ENCODE data around the gene OTX1. TPM values are rescaled to one million over a fixed set of nuclear protein-coding genes. Genes with fewer than 3 reads are reported as not detected.

OTX1 gene
- total and polyA plus RNA-seq, 2 of the 8 experiments (the other 6 are each of a cell fraction or from before 2014, with no cell fraction given), result 0.24 to 3.3 TPM

- Histone ChIP-seq H3K4me3 (ENCODE audit: extremely low read depth in 1 of 4, insufficient read depth in 2 of 4, low read depth in 3 of 4, low read length in 4 of 4) (no peak overlapping the region), H3K27me3 (replicated peaks in 1 of 4; ENCODE audit: control insufficient read depth in 3 of 4, extremely low read depth in 1 of 4, insufficient read depth in 3 of 4, low read length in 3 of 4) (no peaks in the 10 kb centered on the region), H3K9me3 (ENCODE audit: insufficient read depth in 2 of 2, low read depth in 1 of 2, low read length in 1 of 2) (no peaks in the 10 kb centered on the region), H3K79me2 (ENCODE audit: control insufficient read depth in 1 of 2, insufficient read depth in 2 of 2, low read length in 2 of 2) (no peaks in the 10 kb centered on the region), H3K4me1 (replicated peaks in 1 of 4; ENCODE audit: control insufficient read depth in 3 of 4, insufficient read depth in 4 of 4, low read length in 3 of 4) (no peaks in the 10 kb centered on the region), H4K8ac (ENCODE audit: extremely low read depth, insufficient read depth, low read length) (no peak overlapping the region), H2BK15ac (ENCODE audit: low read length) (no peak overlapping the region), H3K14ac (ENCODE audit: insufficient read length) (no peak overlapping the region), H3K27ac (ENCODE audit: low read depth, low read length) (no peak overlapping the region), H3K56ac (replicated peaks; ENCODE audit: insufficient read length, low read depth, low read length) (no peak overlapping the region), H3K79me1 (ENCODE audit: low read depth, low read length) (no peaks in the 10 kb centered on the region), H3K4ac (replicated peaks; ENCODE audit: insufficient read length, low read depth, low read length) (no peak overlapping the region), H2AK5ac (ENCODE audit: low read depth, low read length) (no peak overlapping the region), H2BK120ac (replicated peaks; ENCODE audit: low read depth, low read length) (no peak overlapping the region), H2BK12ac (ENCODE audit: low read depth, low read length) (no peak overlapping the region), H3K18ac (ENCODE audit: extremely low read depth, low read length) (no peak overlapping the region), H3K9ac (replicated peaks in 1 of 4; ENCODE audit: extremely low read depth in 1 of 4, low read depth in 3 of 4, low read length in 3 of 4) (no peak overlapping the region), H4K5ac (ENCODE audit: insufficient read length, low read depth, low read length) (no peak overlapping the region), H2BK5ac (ENCODE audit: low read depth, low read length) (no peak overlapping the region), H3K36me3 (ENCODE audit: control insufficient read depth in 2 of 4, insufficient read depth in 4 of 4, low read length in 3 of 4) (no peaks in the 10 kb centered on the region), H4K91ac (replicated peaks; ENCODE audit: insufficient read length, low read length) (no peak overlapping the region), H4K20me1 (replicated peaks in 1 of 2; ENCODE audit: control insufficient read depth in 1 of 2, insufficient read depth in 2 of 2, low read length in 2 of 2) (no peaks in the 10 kb centered on the region), H2BK20ac (ENCODE audit: low read length) (no peak overlapping the region), H3K23me2 (ENCODE audit: low read depth, low read length) (no peaks in the 10 kb centered on the region), H3K23ac (ENCODE audit: insufficient read length) (no peak overlapping the region), H2AFZ (ENCODE audit: low read length) (peak overlapping the region; percentile 68; the same call in 1 of the 2 replicates), H3K4me2 (ENCODE audit: insufficient read depth in 1 of 2, low read depth in 2 of 2, low read length in 2 of 2) (no peak overlapping the region)
- DNase-seq (ENCODE audit: low read depth in 1 of 2, low spot score in 2 of 2), result no peak
- peak; percentile 39 for FAIRE-seq
- POLR2A ChIA-PET (ENCODE audit: partially characterized antibody), result no interaction called here
- CTCF ChIA-PET (ENCODE audit: partially characterized antibody), result no interaction called here
- TF ChIP-seq ATF3 (IDR thresholded peaks at IDR 0.05; ENCODE audit: insufficient read depth, low read depth, low read length) (no peak), HDAC6 (IDR thresholded peaks at IDR 0.05; ENCODE audit: low read depth, low read length) (no peak), POLR2A (IDR thresholded peaks at IDR 0.05; ENCODE audit: control extremely low read depth in 1 of 2, low read depth in 2 of 2, low read length in 2 of 2) (no peak), SP1 (IDR thresholded peaks at IDR 0.05; ENCODE audit: low read depth, low read length) (no peak), RNF2 (IDR thresholded peaks at IDR 0.05; ENCODE audit: borderline replicate concordance, low read depth, low read length, missing control alignments, poor library complexity, severe bottlenecking) (no peak)
- 75% methylated on average over 1 of the region's 1 CpG; no CpG with 5 or more reads in 1 of the 2 experiments for WGBS, 2 experiments (ENCODE audit: extremely low coverage in 1 of 2, insufficient coverage in 1 of 2, insufficient read length in 1 of 2, insufficient replicate concordance in 2 of 2, low coverage in 1 of 2, low lambda C conversion rate in 2 of 2, missing lambda C conversion rate in 1 of 2)
These were observed 42.9 kb downstream of the OTX1 start for GRCh38 chr2:63093502-63093901.

All from H1 (cell line).